ENCODE results near the gene DGUOK.

DGUOK gene

DNA sequence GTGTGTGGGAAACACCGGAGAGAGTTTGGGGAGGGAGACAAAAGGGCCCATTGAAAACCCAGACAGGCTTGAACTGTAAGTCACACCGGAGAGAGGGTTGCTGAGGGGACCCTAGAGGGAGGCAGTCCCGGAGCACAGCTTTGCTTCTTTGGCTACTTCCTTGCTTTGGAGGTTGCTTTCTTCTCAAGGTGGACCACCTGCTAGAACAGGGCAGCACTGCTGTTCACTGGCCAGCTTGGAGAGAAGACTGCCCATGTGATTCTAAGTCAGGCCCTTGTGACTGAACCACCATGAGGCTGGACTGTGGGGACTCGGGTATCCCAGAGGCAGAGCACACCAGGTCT lies 29.5 kb upstream of the DGUOK start:
- peaks cover 0 to 74% (median 21%) of the 10 kb centered on the region in 4 donors for H3K4me1 ChIP-seq

GRCh38 chr2:73897934-73898333 lies 28.7 kb upstream of the DGUOK start:
- Histone ChIP-seq H3K9me3 (no peaks in the 10 kb centered on the region), H3K27me3 (no peaks in the 10 kb centered on the region), H3K36me3 (peaks cover 8 to 19% (median 18%) of the 10 kb centered on the region in 3 donors), H3K27ac (peak overlapping the region; percentile 88 to 91), H3K4me3 (peak overlapping the region; percentile 60 to 62), H3K4me1 (peaks cover 0 to 77% (median 21%) of the 10 kb centered on the region in 4 donors)
- DNase-seq = peak in 1 of 2 donors; percentile 66
- no peak for TF ChIP-seq CTCF (IDR thresholded peaks at IDR 0.05)
- intact Hi-C loops (cut with DNase I; ENCODE audit: low total_unique reads) = no loop called here

More for the DNA sequence above, 29.5 kb upstream of the DGUOK start:
- Histone ChIP-seq H3K27me3 (no peaks in the 10 kb centered on the region), H3K36me3 (peaks cover 1 to 12% (median 11%) of the 10 kb centered on the region in 3 donors), H3K4me3 (peak overlapping the region; percentile 60 to 62), H3K27ac (peak overlapping the region; percentile 88 to 91), H3K9me3 (no peaks in the 10 kb centered on the region)
- intact Hi-C loops (cut with DNase I; ENCODE audit: low total_unique reads) = no loop called here
- TF ChIP-seq CTCF (IDR thresholded peaks at IDR 0.05) = no peak
- peak in 1 of 2 donors; percentile 56 for DNase-seq

DNA sequence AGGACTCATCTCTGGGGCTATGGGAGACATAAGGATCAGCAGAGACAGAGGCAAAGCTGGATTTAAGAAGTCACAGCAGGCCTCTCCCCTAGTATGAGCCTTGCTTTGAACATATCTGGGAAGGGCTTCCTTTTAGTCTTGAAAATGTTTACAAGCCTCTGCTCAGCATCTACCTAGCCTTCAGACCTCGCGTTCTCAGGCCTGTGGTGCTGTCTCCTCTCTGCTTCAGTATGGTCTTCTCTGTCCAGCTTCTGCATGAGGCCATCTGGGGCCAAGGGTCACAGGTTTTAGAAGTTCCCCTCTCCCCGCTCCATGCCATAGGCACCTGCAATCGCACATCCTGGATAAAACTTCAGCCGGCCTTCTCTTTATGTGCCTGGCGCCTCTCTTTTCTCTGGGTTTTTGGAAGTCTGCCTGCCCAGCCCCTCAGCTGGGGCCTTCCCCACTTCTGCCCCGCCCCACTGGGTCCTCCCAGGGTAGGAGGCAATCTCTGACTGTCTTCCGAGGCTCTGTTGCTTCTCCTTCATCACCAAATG lies 26.8 kb upstream of the DGUOK start:
- no peaks in the 10 kb centered on the region for H3K27me3 ChIP-seq
- H3K27ac ChIP-seq = peak overlapping the region; percentile 88 to 91
- H3K36me3 ChIP-seq = peaks cover 15 to 31% (median 28%) of the 10 kb centered on the region in 3 donors
- DNase-seq = peak in 1 of 2 donors; percentile 58
- H3K4me3 ChIP-seq = peak overlapping the region; percentile 6 to 24
- no peak for TF ChIP-seq CTCF (IDR thresholded peaks at IDR 0.05)
- intact Hi-C loops (cut with DNase I; ENCODE audit: low total_unique reads) = no loop called here
- H3K4me1 ChIP-seq = peaks cover 0 to 71% (median 21%) of the 10 kb centered on the region in 4 donors
- no peaks in the 10 kb centered on the region for H3K9me3 ChIP-seq

DNA sequence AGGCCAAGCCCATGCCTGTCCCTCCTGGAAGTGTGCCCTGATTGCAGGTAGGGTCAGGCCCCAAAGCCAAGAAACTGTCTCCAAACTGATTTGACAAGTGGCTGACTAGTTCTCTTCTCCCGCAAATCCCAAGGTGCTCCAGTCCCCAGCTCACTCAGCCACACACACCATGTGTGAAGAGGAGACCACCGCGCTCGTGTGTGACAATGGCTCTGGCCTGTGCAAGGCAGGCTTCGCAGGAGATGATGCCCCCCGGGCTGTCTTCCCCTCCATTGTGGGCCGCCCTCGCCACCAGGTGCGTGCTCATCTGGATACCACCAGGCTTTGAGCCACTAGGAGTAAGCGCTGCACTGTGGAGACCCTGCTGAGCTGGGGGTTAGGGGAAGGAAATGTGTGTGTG lies 25.5 kb upstream of the DGUOK start:
- Histone ChIP-seq H3K4me1 (peaks cover 0 to 69% (median 21%) of the 10 kb centered on the region in 4 donors), H3K4me3 (no peak overlapping the region), H3K27ac (peak overlapping the region; percentile 46 to 91), H3K36me3 (peaks cover 15 to 31% (median 28%) of the 10 kb centered on the region in 3 donors), H3K9me3 (no peaks in the 10 kb centered on the region), H3K27me3 (no peaks in the 10 kb centered on the region)
- intact Hi-C loops (cut with DNase I; ENCODE audit: low total_unique reads) = no loop called here
- DNase-seq = no peak
- no peak for TF ChIP-seq CTCF (IDR thresholded peaks at IDR 0.05)

DNA sequence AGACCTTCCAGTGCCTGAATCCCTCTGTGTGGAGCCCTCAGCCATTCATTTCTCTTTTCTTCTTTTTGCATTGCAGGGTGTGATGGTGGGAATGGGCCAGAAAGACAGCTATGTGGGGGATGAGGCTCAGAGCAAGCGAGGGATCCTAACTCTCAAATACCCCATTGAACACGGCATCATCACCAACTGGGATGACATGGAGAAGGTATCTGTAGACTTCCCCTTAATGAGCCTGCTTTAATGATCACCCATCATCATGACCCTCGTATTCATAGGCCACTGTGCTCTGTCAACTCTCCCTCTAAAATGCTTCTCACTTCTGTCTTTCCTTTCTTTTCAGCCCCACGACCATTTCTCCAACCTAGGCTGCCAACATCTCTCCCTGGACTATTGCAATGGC lies 24.4 kb upstream of the DGUOK start:
- H3K4me1 ChIP-seq = peaks cover 0 to 62% (median 13%) of the 10 kb centered on the region in 4 donors
- no peak for TF ChIP-seq CTCF (IDR thresholded peaks at IDR 0.05)
- H3K4me3 ChIP-seq = no peak overlapping the region
- H3K27me3 ChIP-seq = no peaks in the 10 kb centered on the region
- no peak for DNase-seq
- no peaks in the 10 kb centered on the region for H3K9me3 ChIP-seq
- peak overlapping the region in 1 of 2 donors; percentile 30 for H3K27ac ChIP-seq
- intact Hi-C loops (cut with DNase I; ENCODE audit: low total_unique reads) = no loop called here
- peaks cover 25 to 39% (median 30%) of the 10 kb centered on the region in 3 donors for H3K36me3 ChIP-seq

Data from tibial artery (tissue), 4 donors.